Mucosa of rectum (tissue), 2 donors: ENCODE results near the gene LSMEM2.
"Not testable (repeated sequence)": the region's sequence is repeated elsewhere in the genome, so short reads cannot be mapped to it uniquely, and the experiment has no call there.

Experiments
- H3K27ac ChIP-seq, 2 donors: one replicate each; pipeline ENCODE4 v1.7.0; 2013; ENCODE audit warnings: inconsistent platforms in 2 of 2, low read depth in 2 of 2, low read length in 2 of 2
- H3K27me3 ChIP-seq, 2 donors: one replicate each; pipeline ENCODE4 v1.7.0; 2013; ENCODE audit warnings: low read length in 2 of 2; ENCODE audit not compliant: control insufficient read depth in 2 of 2, insufficient read depth in 2 of 2
- H3K36me3 ChIP-seq, 2 donors: one replicate each; pipeline ENCODE4 v1.7.0; 2013; ENCODE audit warnings: low read length in 2 of 2; ENCODE audit not compliant: control insufficient read depth in 2 of 2, insufficient read depth in 2 of 2
- H3K4me1 ChIP-seq, 2 donors: one replicate each; pipeline ENCODE4 v1.7.0; 2013; ENCODE audit warnings: low read length in 2 of 2, mild to moderate bottlenecking in 1 of 2; ENCODE audit not compliant: control insufficient read depth in 2 of 2, insufficient read depth in 2 of 2
- H3K4me3 ChIP-seq, 2 donors: one replicate each; pipeline ENCODE4 v1.7.0; 2013; ENCODE audit warnings: low read length in 2 of 2
- H3K9ac ChIP-seq, 2 donors: one replicate each; pipeline ENCODE4 v1.7.0; 2013; ENCODE audit warnings: low read length in 2 of 2, low read depth in 1 of 2, mild to moderate bottlenecking in 1 of 2
- H3K9me3 ChIP-seq, 2 donors: one replicate each; pipeline ENCODE4 v1.7.0; 2013; ENCODE audit warnings: low read length in 2 of 2; ENCODE audit not compliant: control insufficient read depth in 2 of 2
- donor health status: healthy.
- donor health status: Normal muscosa, but diverticular disease.

The LSMEM2 gene

GRCh38 chr3:50269460-50269859, 9.4 kb upstream of the LSMEM2 start:
- H3K27ac ChIP-seq: peak overlapping the region; percentile 96 to 97
- peaks cover 0 to 3% of the 10 kb centered on the region in 2 donors for H3K27me3 ChIP-seq
- peaks cover 71 to 78% of the 10 kb centered on the region in 2 donors for H3K4me1 ChIP-seq
- H3K9ac ChIP-seq: peak overlapping the region; percentile 93 to 94
- no peaks in the 10 kb centered on the region for H3K9me3 ChIP-seq
- H3K4me3 ChIP-seq: peak overlapping the region; percentile 71 to 79
- peaks cover 0 to 3% of the 10 kb centered on the region in 2 donors for H3K36me3 ChIP-seq

- no peaks in the 10 kb centered on the region for H3K9me3 ChIP-seq
- peak overlapping the region; percentile 93 to 94 for H3K9ac ChIP-seq
- peak overlapping the region; percentile 96 to 97 for H3K27ac ChIP-seq
- peaks cover 0 to 5% of the 10 kb centered on the region in 2 donors for H3K36me3 ChIP-seq
- H3K4me1 ChIP-seq: peaks cover 68 to 75% of the 10 kb centered on the region in 2 donors
- H3K4me3 ChIP-seq: peak overlapping the region; percentile 71 to 79
- peaks cover 0 to 5% of the 10 kb centered on the region in 2 donors for H3K27me3 ChIP-seq
Measured at GRCh38 chr3:50269977-50270413, 8.9 kb upstream of the LSMEM2 start.

- Histone ChIP-seq H3K9me3 (no peaks in the 10 kb centered on the region), H3K27me3 (peaks cover 0 to 7% of the 10 kb centered on the region in 2 donors), H3K9ac (peak overlapping the region; percentile 60 to 93), H3K4me1 (peaks cover 62 to 69% of the 10 kb centered on the region in 2 donors), H3K4me3 (peak overlapping the region; percentile 30 to 79), H3K36me3 (peaks cover 0 to 5% of the 10 kb centered on the region in 2 donors), H3K27ac (peak overlapping the region; percentile 96 to 97)
Measured at GRCh38 chr3:50270422-50271224, 8.3 kb upstream of the LSMEM2 start.

GRCh38 chr3:50271314-50271936, 7.5 kb upstream of the LSMEM2 start:
- Histone ChIP-seq H3K4me3 (peak overlapping the region in 1 of 2 donors; percentile 31), H3K27me3 (peaks cover 0 to 7% of the 10 kb centered on the region in 2 donors), H3K4me1 (peaks cover 54 to 62% of the 10 kb centered on the region in 2 donors), H3K36me3 (peaks cover 0 to 5% of the 10 kb centered on the region in 2 donors), H3K9me3 (no peaks in the 10 kb centered on the region), H3K9ac (peak overlapping the region; percentile 60 to 93), H3K27ac (peak overlapping the region; percentile 96 to 97)

- H3K9ac ChIP-seq: peak overlapping the region in 1 of 2 donors; percentile 81
- not testable (repeated sequence) for H3K9me3 ChIP-seq, H3K4me3 ChIP-seq, H3K27me3 ChIP-seq, H3K27ac ChIP-seq, H3K36me3 ChIP-seq
- peaks cover 44 to 53% of the 10 kb centered on the region in 2 donors for H3K4me1 ChIP-seq
Measured at GRCh38 chr3:50272538-50272910, 6.4 kb upstream of the LSMEM2 start.

- Histone ChIP-seq H3K9ac (peak overlapping the region; percentile 20 to 81), H3K27ac (peak overlapping the region; percentile 13 to 16), H3K4me1 (peaks cover 39 to 47% of the 10 kb centered on the region in 2 donors), H3K4me3 (peak overlapping the region; percentile 60 to 65), H3K36me3 (peaks cover 0 to 5% of the 10 kb centered on the region in 2 donors), H3K27me3 (peaks cover 0 to 7% of the 10 kb centered on the region in 2 donors), H3K9me3 (no peaks in the 10 kb centered on the region)
Measured at GRCh38 chr3:50272911-50273688, 5.8 kb upstream of the LSMEM2 start.

GRCh38 chr3:50273689-50274065, 5.2 kb upstream of the LSMEM2 start:
- Histone ChIP-seq H3K4me1 (peaks cover 33 to 41% of the 10 kb centered on the region in 2 donors), H3K4me3 (no peak overlapping the region), H3K36me3 (peaks cover 0 to 5% of the 10 kb centered on the region in 2 donors), H3K9ac (peak overlapping the region in 1 of 2 donors; percentile 81), H3K27me3 (peaks cover 0 to 7% of the 10 kb centered on the region in 2 donors), H3K9me3 (no peaks in the 10 kb centered on the region), H3K27ac (no peak overlapping the region)

GRCh38 chr3:50274371-50275104, 4.3 kb upstream of the LSMEM2 start:
- H3K36me3 ChIP-seq: peaks cover 0 to 5% of the 10 kb centered on the region in 2 donors
- peak overlapping the region in 1 of 2 donors; percentile 15 for H3K9ac ChIP-seq
- no peak overlapping the region for H3K27ac ChIP-seq
- peaks cover 0 to 7% of the 10 kb centered on the region in 2 donors for H3K27me3 ChIP-seq
- H3K9me3 ChIP-seq: no peaks in the 10 kb centered on the region
- H3K4me3 ChIP-seq: no peak overlapping the region
- peaks cover 28 to 35% of the 10 kb centered on the region in 2 donors for H3K4me1 ChIP-seq

GRCh38 chr3:50275141-50275995, 3.5 kb upstream of the LSMEM2 start:
- peaks cover 19 to 26% of the 10 kb centered on the region in 2 donors for H3K4me1 ChIP-seq

More at GRCh38 chr3:50275141-50275995, 3.5 kb upstream of the LSMEM2 start:
- no peak overlapping the region for H3K27ac ChIP-seq
- no peaks in the 10 kb centered on the region for H3K9me3 ChIP-seq
- no peak overlapping the region for H3K4me3 ChIP-seq
- no peak overlapping the region for H3K9ac ChIP-seq
- peaks cover 0 to 5% of the 10 kb centered on the region in 2 donors for H3K36me3 ChIP-seq
- H3K27me3 ChIP-seq: peaks cover 0 to 7% of the 10 kb centered on the region in 2 donors
